Measurements from ENCODE around the gene NACA2. TPM values are rescaled to one million over a fixed set of nuclear protein-coding genes. Genes with fewer than 3 reads are reported as not detected.

Gene NACA2
- total and polyA plus RNA-seq, 2 of the 8 experiments (the other 6 are each of a cell fraction or from before 2014, with no cell fraction given), result not detected

DNA sequence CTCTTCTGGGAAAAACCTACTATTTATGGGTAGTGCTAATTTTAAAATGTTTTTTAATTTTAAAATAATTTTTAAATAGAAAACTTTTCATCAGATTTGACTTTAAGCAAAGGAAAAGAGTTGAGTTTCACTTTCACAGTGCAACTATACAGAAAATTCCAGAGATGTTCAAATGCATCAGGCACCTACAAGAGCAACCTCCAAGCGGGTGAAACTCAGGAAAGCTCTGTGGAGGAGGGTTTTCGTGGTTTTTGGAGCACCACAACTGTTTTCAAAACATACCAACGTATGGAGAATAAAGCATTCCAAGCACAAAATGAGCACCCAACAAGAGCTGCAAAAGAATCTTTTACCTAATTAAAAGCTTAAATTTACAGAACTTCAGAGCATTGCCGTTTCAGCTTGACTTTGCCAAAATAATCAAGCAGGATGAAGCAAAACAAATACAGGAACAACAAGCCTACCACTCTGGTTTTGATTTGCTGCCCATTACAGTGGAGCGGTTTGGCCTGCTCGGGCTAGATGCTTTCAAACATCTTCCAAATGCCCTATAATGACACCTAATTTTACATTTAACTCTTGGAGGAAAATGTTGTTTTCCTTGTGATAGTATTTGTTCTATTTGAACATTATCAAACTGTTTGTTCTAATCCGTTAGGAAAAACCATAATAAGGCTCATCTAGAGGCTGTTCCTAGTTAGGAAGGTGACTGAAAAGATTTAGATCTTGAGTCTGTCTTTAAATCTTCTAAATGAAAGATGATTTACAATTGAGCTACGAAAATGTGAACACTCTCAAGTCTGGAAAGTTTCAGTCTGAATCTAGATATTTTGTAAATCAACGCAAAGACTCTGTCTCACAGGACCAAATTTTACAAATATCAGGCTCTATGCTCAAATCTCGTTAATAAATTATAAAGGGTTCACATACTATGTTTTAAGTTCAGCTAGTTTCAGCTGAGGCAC lies 34.5 kb downstream of the NACA2 start (continued):
- TF ChIP-seq RAD21 (IDR thresholded peaks at IDR 0.05 in 1 of 2, conservative IDR thresholded peaks at IDR 0.05 in 1 of 2; ENCODE audit: low read depth in 2 of 2, low read length in 2 of 2), result no peak
- no peak for TF ChIP-seq MAFK (IDR thresholded peaks at IDR 0.05; ENCODE audit: low read depth, low read length)
- TF ChIP-seq RBBP5 (IDR thresholded peaks at IDR 0.05; ENCODE audit: borderline replicate concordance, low read depth, low read length), result no peak
- TF ChIP-seq, protein P1, sequence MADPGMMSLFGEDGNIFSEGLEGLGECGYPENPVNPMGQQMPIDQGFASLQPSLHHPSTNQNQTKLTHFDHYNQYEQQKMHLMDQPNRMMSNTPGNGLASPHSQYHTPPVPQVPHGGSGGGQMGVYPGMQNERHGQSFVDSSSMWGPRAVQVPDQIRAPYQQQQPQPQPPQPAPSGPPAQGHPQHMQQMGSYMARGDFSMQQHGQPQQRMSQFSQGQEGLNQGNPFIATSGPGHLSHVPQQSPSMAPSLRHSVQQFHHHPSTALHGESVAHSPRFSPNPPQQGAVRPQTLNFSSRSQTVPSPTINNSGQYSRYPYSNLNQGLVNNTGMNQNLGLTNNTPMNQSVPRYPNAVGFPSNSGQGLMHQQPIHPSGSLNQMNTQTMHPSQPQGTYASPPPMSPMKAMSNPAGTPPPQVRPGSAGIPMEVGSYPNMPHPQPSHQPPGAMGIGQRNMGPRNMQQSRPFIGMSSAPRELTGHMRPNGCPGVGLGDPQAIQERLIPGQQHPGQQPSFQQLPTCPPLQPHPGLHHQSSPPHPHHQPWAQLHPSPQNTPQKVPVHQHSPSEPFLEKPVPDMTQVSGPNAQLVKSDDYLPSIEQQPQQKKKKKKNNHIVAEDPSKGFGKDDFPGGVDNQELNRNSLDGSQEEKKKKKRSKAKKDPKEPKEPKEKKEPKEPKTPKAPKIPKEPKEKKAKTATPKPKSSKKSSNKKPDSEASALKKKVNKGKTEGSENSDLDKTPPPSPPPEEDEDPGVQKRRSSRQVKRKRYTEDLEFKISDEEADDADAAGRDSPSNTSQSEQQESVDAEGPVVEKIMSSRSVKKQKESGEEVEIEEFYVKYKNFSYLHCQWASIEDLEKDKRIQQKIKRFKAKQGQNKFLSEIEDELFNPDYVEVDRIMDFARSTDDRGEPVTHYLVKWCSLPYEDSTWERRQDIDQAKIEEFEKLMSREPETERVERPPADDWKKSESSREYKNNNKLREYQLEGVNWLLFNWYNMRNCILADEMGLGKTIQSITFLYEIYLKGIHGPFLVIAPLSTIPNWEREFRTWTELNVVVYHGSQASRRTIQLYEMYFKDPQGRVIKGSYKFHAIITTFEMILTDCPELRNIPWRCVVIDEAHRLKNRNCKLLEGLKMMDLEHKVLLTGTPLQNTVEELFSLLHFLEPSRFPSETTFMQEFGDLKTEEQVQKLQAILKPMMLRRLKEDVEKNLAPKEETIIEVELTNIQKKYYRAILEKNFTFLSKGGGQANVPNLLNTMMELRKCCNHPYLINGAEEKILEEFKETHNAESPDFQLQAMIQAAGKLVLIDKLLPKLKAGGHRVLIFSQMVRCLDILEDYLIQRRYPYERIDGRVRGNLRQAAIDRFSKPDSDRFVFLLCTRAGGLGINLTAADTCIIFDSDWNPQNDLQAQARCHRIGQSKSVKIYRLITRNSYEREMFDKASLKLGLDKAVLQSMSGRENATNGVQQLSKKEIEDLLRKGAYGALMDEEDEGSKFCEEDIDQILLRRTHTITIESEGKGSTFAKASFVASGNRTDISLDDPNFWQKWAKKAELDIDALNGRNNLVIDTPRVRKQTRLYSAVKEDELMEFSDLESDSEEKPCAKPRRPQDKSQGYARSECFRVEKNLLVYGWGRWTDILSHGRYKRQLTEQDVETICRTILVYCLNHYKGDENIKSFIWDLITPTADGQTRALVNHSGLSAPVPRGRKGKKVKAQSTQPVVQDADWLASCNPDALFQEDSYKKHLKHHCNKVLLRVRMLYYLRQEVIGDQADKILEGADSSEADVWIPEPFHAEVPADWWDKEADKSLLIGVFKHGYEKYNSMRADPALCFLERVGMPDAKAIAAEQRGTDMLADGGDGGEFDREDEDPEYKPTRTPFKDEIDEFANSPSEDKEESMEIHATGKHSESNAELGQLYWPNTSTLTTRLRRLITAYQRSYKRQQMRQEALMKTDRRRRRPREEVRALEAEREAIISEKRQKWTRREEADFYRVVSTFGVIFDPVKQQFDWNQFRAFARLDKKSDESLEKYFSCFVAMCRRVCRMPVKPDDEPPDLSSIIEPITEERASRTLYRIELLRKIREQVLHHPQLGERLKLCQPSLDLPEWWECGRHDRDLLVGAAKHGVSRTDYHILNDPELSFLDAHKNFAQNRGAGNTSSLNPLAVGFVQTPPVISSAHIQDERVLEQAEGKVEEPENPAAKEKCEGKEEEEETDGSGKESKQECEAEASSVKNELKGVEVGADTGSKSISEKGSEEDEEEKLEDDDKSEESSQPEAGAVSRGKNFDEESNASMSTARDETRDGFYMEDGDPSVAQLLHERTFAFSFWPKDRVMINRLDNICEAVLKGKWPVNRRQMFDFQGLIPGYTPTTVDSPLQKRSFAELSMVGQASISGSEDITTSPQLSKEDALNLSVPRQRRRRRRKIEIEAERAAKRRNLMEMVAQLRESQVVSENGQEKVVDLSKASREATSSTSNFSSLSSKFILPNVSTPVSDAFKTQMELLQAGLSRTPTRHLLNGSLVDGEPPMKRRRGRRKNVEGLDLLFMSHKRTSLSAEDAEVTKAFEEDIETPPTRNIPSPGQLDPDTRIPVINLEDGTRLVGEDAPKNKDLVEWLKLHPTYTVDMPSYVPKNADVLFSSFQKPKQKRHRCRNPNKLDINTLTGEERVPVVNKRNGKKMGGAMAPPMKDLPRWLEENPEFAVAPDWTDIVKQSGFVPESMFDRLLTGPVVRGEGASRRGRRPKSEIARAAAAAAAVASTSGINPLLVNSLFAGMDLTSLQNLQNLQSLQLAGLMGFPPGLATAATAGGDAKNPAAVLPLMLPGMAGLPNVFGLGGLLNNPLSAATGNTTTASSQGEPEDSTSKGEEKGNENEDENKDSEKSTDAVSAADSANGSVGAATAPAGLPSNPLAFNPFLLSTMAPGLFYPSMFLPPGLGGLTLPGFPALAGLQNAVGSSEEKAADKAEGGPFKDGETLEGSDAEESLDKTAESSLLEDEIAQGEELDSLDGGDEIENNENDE (IDR thresholded peaks at IDR 0.05; ENCODE audit: insufficient replicate concordance, low read length), result no peak
- no peak for TF ChIP-seq SP2 (IDR thresholded peaks at IDR 0.05; ENCODE audit: low read length)
